ENCODE measurements around the gene PEDS1.

PEDS1 gene

GRCh38 chr20:50123418-50123817 lies 30.1 kb downstream of the PEDS1 start:
- Histone ChIP-seq H3K27me3 (replicated peaks) (no peaks in the 10 kb centered on the region), H3K4me3 (ENCODE audit: low read depth, low read length) (no peak overlapping the region), H3K36me3 (replicated peaks) (peaks cover 40% of the 10 kb centered on the region), H3K27ac (no peak overlapping the region)
- no peak for DNase-seq
- in situ Hi-C loops (cut with HindIII; ENCODE audit: low pct_ligation_motif_present, low sequenced_read_pairs) = no loop called here
- no peak for TF ChIP-seq CTCF (IDR thresholded peaks at IDR 0.05; ENCODE audit: low read depth, low read length, missing control alignments)

GRCh38 chr20:50122763-50123162 lies 30.8 kb downstream of the PEDS1 start:
- no peak for TF ChIP-seq CTCF (IDR thresholded peaks at IDR 0.05; ENCODE audit: low read depth, low read length, missing control alignments)

GRCh38 chr20:50121858-50122271 lies 31.7 kb downstream of the PEDS1 start:
- no peak for DNase-seq
- in situ Hi-C loops (cut with HindIII; ENCODE audit: low pct_ligation_motif_present, low sequenced_read_pairs) = no loop called here
- no peak for TF ChIP-seq CTCF (IDR thresholded peaks at IDR 0.05; ENCODE audit: low read depth, low read length, missing control alignments)
- Histone ChIP-seq H3K27ac (no peak overlapping the region), H3K36me3 (replicated peaks) (peaks cover 27% of the 10 kb centered on the region), H3K27me3 (replicated peaks) (no peaks in the 10 kb centered on the region), H3K4me3 (ENCODE audit: low read depth, low read length) (no peak overlapping the region)

More at GRCh38 chr20:50122763-50123162, 30.8 kb downstream of the PEDS1 start:
- Histone ChIP-seq H3K36me3 (replicated peaks) (peaks cover 33% of the 10 kb centered on the region), H3K27ac (no peak overlapping the region), H3K27me3 (replicated peaks) (no peaks in the 10 kb centered on the region), H3K4me3 (ENCODE audit: low read depth, low read length) (no peak overlapping the region)
- no peak for DNase-seq
- in situ Hi-C loops (cut with HindIII; ENCODE audit: low pct_ligation_motif_present, low sequenced_read_pairs) = no loop called here

GRCh38 chr20:50120935-50121693 lies 32.4 kb downstream of the PEDS1 start:
- no peak overlapping the region for H3K4me3 ChIP-seq (ENCODE audit: low read depth, low read length)
- H3K27me3 ChIP-seq (replicated peaks) = no peaks in the 10 kb centered on the region
- peak; percentile 90 for TF ChIP-seq CTCF (IDR thresholded peaks at IDR 0.05; ENCODE audit: low read depth, low read length, missing control alignments)
- no peak for DNase-seq
- in situ Hi-C loops (cut with HindIII; ENCODE audit: low pct_ligation_motif_present, low sequenced_read_pairs) = no loop called here
- H3K36me3 ChIP-seq (replicated peaks) = peaks cover 19% of the 10 kb centered on the region
- no peak overlapping the region for H3K27ac ChIP-seq

- no peak overlapping the region for H3K4me3 ChIP-seq (ENCODE audit: low read depth, low read length)
- no peaks in the 10 kb centered on the region for H3K36me3 ChIP-seq (replicated peaks)
- in situ Hi-C loops (cut with HindIII; ENCODE audit: low pct_ligation_motif_present, low sequenced_read_pairs) = no loop called here
- no peak for TF ChIP-seq CTCF (IDR thresholded peaks at IDR 0.05; ENCODE audit: low read depth, low read length, missing control alignments)
- no peak overlapping the region for H3K27ac ChIP-seq
- DNase-seq = no peak
- no peaks in the 10 kb centered on the region for H3K27me3 ChIP-seq (replicated peaks)
These were observed 35.3 kb downstream of the PEDS1 start for GRCh38 chr20:50118203-50118602.

Measured in brain microvascular endothelial cell (primary cell).